Measurements from ENCODE around the gene MRPL16. TPM values are rescaled to one million over a fixed set of nuclear protein-coding genes. Genes with fewer than 3 reads are reported as not detected.

The MRPL16 gene
- total and polyA plus RNA-seq, 2 of the 4 experiments (the other 2 are of a cell fraction): 43.9 to 71.3 TPM

DNA sequence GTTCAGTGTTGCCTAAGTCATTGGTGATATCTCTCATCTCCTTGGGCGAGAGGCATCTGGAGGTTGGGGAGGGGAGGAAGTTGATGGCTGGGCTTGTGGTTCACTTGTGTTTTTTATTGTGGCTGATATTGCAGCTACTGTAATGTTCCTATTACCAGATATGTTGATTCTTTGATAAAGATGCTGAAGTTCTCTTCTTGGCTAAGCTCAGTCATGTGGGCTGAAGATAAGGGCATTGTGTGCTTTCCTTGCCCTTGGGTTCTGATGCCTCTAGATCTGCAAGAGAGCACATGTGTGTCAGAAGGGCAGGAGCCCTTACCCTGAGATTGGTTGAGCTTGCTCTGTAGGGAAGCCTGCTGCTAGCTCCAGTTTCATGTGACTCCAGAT, 43.4 kb downstream of the MRPL16 start:
- ATAC-seq (ENCODE audit: low read depth) (no peak), DNase-seq (no peak)
- Histone ChIP-seq H3K27me3 (ENCODE audit: control insufficient read depth, insufficient read depth, low read length) (no peaks in the 10 kb centered on the region), H2BK20ac (ENCODE audit: low read depth, low read length) (no peak overlapping the region), H4K8ac (ENCODE audit: low read depth in 2 of 2, low read length in 2 of 2) (no peak overlapping the region), H3K4me2 (ENCODE audit: low read depth, low read length) (no peak overlapping the region), H3K4me3 (ENCODE audit: insufficient read depth, low read depth, low read length) (no peak overlapping the region), H3K23ac (ENCODE audit: low read depth, low read length) (no peak overlapping the region), H3K9me1 (ENCODE audit: insufficient read depth, low read length) (0 out of 2 replicates have a peak, but pooled peaks cover 3% of the 10 kb centered on the region), H3K4me1 (ENCODE audit: control insufficient read depth, insufficient read depth, low read length) (no peaks in the 10 kb centered on the region), H4K91ac (ENCODE audit: insufficient read depth, low read depth, low read length) (no peak overlapping the region), H3K27ac (ENCODE audit: insufficient read depth, low read length) (no peak overlapping the region), H3K79me1 (ENCODE audit: low read depth in 1 of 2, low read length in 2 of 2) (peaks cover 31 to 34% of the 10 kb centered on the region in 2 experiments), H4K20me1 (ENCODE audit: insufficient read depth, low read length) (peaks cover 25% of the 10 kb centered on the region; the same call in 1 of the 2 replicates), H3K18ac (ENCODE audit: low read depth, low read length) (no peak overlapping the region), H3K56ac (ENCODE audit: extremely low read depth, insufficient read depth, low read length) (no peak overlapping the region), H3K36me3 (ENCODE audit: control insufficient read depth, insufficient read depth, low read length) (no peaks in the 10 kb centered on the region), H3K14ac (replicated peaks; ENCODE audit: low read depth, low read length) (no peak overlapping the region), H3K9ac (ENCODE audit: low read depth, low read length) (no peak overlapping the region), H2AK5ac (ENCODE audit: low read depth, low read length) (no peak overlapping the region), H2AK9ac (replicated peaks; ENCODE audit: low read depth, low read length, poor library complexity) (no peak overlapping the region), H3K9me3 (ENCODE audit: control insufficient read depth, insufficient read depth, low read length) (no peaks in the 10 kb centered on the region), H3K4ac (ENCODE audit: low read depth, low read length) (no peak overlapping the region), H2AFZ (replicated peaks; ENCODE audit: low read length, poor library complexity) (no peak overlapping the region), H4K5ac (ENCODE audit: low read depth, low read length) (no peak overlapping the region), H2BK15ac (ENCODE audit: low read depth, low read length) (no peak overlapping the region), H2BK120ac (ENCODE audit: low read depth, low read length) (no peak overlapping the region), H2BK5ac (ENCODE audit: low read depth, low read length, poor library complexity, severe bottlenecking) (no peak overlapping the region)
- dilution Hi-C loops (cut with HindIII; ENCODE audit: low sequenced_read_pairs, unreplicated experiment) (no loop called here), intact Hi-C loops (cut with micrococcal nuclease) (no loop called here), in situ Hi-C loops (cut with MboI; ENCODE audit: low sequenced_read_pairs) (no loop called here)
- no CpG with 5 or more reads among the region's 1 CpG for WGBS, 2 experiments (ENCODE audit: extremely low coverage in 2 of 2, insufficient read length in 1 of 2)
- TF ChIP-seq SMC3 (IDR thresholded peaks at IDR 0.05; ENCODE audit: low read depth, low read length): no peak
- TF ChIP-seq, protein P1, sequence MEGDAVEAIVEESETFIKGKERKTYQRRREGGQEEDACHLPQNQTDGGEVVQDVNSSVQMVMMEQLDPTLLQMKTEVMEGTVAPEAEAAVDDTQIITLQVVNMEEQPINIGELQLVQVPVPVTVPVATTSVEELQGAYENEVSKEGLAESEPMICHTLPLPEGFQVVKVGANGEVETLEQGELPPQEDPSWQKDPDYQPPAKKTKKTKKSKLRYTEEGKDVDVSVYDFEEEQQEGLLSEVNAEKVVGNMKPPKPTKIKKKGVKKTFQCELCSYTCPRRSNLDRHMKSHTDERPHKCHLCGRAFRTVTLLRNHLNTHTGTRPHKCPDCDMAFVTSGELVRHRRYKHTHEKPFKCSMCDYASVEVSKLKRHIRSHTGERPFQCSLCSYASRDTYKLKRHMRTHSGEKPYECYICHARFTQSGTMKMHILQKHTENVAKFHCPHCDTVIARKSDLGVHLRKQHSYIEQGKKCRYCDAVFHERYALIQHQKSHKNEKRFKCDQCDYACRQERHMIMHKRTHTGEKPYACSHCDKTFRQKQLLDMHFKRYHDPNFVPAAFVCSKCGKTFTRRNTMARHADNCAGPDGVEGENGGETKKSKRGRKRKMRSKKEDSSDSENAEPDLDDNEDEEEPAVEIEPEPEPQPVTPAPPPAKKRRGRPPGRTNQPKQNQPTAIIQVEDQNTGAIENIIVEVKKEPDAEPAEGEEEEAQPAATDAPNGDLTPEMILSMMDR (conservative IDR thresholded peaks at IDR 0.05; ENCODE audit: low read depth, low read length): no peak
- no peak for TF ChIP-seq RCOR1 (IDR thresholded peaks at IDR 0.05; ENCODE audit: insufficient replicate concordance, low read length)
- TF ChIP-seq, protein P2, sequence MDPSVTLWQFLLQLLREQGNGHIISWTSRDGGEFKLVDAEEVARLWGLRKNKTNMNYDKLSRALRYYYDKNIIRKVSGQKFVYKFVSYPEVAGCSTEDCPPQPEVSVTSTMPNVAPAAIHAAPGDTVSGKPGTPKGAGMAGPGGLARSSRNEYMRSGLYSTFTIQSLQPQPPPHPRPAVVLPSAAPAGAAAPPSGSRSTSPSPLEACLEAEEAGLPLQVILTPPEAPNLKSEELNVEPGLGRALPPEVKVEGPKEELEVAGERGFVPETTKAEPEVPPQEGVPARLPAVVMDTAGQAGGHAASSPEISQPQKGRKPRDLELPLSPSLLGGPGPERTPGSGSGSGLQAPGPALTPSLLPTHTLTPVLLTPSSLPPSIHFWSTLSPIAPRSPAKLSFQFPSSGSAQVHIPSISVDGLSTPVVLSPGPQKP (IDR thresholded peaks at IDR 0.05; ENCODE audit: borderline replicate concordance, low read depth, low read length): no peak
- TF ChIP-seq POLR2A (IDR thresholded peaks at IDR 0.05; ENCODE audit: low read depth, low read length): no peak
- TF ChIP-seq NFE2L2 (IDR thresholded peaks at IDR 0.05; ENCODE audit: low read depth, low read length): no peak
- TF ChIP-seq BHLHE40 (IDR thresholded peaks at IDR 0.05; ENCODE audit: low read depth, low read length): no peak
- ChIA-PET CTCF (interaction anchor here (1.1 kb wide), 1 partner anchor 11 kb away, joined by 3 read pairs; no protein-coding TSS in a partner anchor), POLR2A (ENCODE audit: unreplicated experiment) (no interaction called here)
- no TSS peak for BruUV-seq (replicated peaks)

All from IMR-90 (cell line).